K562 (cell line): ENCODE measurements around the gene DAZAP1. TPM values are rescaled to one million over a fixed set of nuclear protein-coding genes. Genes with fewer than 3 reads are reported as not detected.
A peak's percentile ranks its signal among the peaks of the same experiment; 100 is the strongest.

ENCODE experiments used
- BMI1 ChIP-seq: fragments of 150-350 bp; IDR thresholded peaks from 2 replicates; pipeline ENCODE4 v1.6.1; 2014; ENCODE audit warnings: low read length
- DIDO1 ChIP-seq: fragments of 450-650 bp; IDR thresholded peaks from 2 replicates; pipeline ENCODE4 v1.6.1; 2016; ENCODE audit warnings: low read depth, missing biosample characterization, missing genetic modification characterization
- GATAD2A ChIP-seq: fragments of 450-650 bp; IDR thresholded peaks from 2 replicates; pipeline ENCODE4 v1.6.1; 2017
- GTF2E2 ChIP-seq: fragments of 200-800 bp; sonication (Bioruptor generic); IDR thresholded peaks from 2 replicates; pipeline ENCODE4 v1.6.1; 2016; ENCODE audit warnings: missing genetic modification characterization, missing compliant biosample characterization
- L3MBTL2 ChIP-seq: fragments of 450-650 bp; IDR thresholded peaks from 2 replicates; pipeline ENCODE4 v1.6.1; 2016; ENCODE audit warnings: mild to moderate bottlenecking, moderate library complexity
- MXD1 ChIP-seq: fragments of 250-450 bp; sonication (Bioruptor Pico); IDR thresholded peaks from 2 replicates; pipeline ENCODE4 v1.8.0; 2021; ENCODE audit warnings: borderline replicate concordance, mild to moderate bottlenecking, moderate library complexity; ENCODE audit not compliant: poor library complexity, severe bottlenecking
- PRPF4 ChIP-seq: fragments of 200-400 bp; formaldehyde crosslinking; IDR thresholded peaks from one replicate; pipeline ENCODE4 v1.6.1; 2017; ENCODE audit warnings: low read length, low read depth, mild to moderate bottlenecking; ENCODE audit not compliant: insufficient read depth, poor library complexity, severe bottlenecking
- ZNF589 ChIP-seq: fragments of 200-800 bp; sonication (Bioruptor generic); IDR thresholded peaks from 2 replicates; pipeline ENCODE4 v1.6.1; 2016; ENCODE audit warnings: low read depth, missing genetic modification characterization, missing compliant biosample characterization
- polyA plus RNA-seq, 8 experiments: library from polyadenylated mRNA; depleted of rRNA in 4 of 8; stranded (reverse) in 5 of 8; unstranded in 3 of 8; fragments of >200 nt; fragmentation: Nextera tagmentation in 2 of 8; fragmentation: Illumina TruSeq in 1 of 8; extraction: Ambion mirVana in 2 of 8; extraction: Trizol in 1 of 8; gene quantifications; 2 replicates each; pipeline versions ENCODE4 v1.2.1 to v1.2.3, GENCODE V29; 2011 to 2014; ENCODE audit warnings: inconsistent platforms in 1 of 8, missing spikeins in 1 of 8
- total RNA-seq, 7 experiments: library from RNA; depleted of rRNA in 6 of 7; stranded (reverse); fragments of >200 nt in 6 of 7; fragmentation: Illumina TruSeq in 2 of 7; extraction: Trizol in 2 of 7; gene quantifications; 2 replicates each; pipeline versions ENCODE4 v1.2.1 to v1.2.3, GENCODE V29; 2011 to 2021; ENCODE audit warnings: low replicate concordance in 1 of 7
- TF ChIP-seq, protein P1 (sequence below): fragments of 250-450 bp; sonication (Bioruptor Pico); IDR thresholded peaks from 2 replicates; pipeline ENCODE4 v1.5.0; 2021; ENCODE audit warnings: mild to moderate bottlenecking, moderate library complexity
- TF ChIP-seq, protein P2 (sequence below): fragments of 250-450 bp; sonication (Bioruptor Pico); IDR thresholded peaks from 2 replicates; pipeline ENCODE4 v1.4.0; 2020; ENCODE audit warnings: mild to moderate bottlenecking
- TF ChIP-seq, protein P3 (sequence below): sonication (generic); formaldehyde crosslinking; IDR thresholded peaks from 2 replicates; pipeline ENCODE4 v1.9.0; 2022; ENCODE audit warnings: mild to moderate bottlenecking, missing genetic modification reagents

The DAZAP1 gene
- total and polyA plus RNA-seq, 9 of the 15 experiments (the other 6 are each of a cell fraction or from before 2014, with no cell fraction given), result 10.8 to 289 (median 142) TPM

DNA sequence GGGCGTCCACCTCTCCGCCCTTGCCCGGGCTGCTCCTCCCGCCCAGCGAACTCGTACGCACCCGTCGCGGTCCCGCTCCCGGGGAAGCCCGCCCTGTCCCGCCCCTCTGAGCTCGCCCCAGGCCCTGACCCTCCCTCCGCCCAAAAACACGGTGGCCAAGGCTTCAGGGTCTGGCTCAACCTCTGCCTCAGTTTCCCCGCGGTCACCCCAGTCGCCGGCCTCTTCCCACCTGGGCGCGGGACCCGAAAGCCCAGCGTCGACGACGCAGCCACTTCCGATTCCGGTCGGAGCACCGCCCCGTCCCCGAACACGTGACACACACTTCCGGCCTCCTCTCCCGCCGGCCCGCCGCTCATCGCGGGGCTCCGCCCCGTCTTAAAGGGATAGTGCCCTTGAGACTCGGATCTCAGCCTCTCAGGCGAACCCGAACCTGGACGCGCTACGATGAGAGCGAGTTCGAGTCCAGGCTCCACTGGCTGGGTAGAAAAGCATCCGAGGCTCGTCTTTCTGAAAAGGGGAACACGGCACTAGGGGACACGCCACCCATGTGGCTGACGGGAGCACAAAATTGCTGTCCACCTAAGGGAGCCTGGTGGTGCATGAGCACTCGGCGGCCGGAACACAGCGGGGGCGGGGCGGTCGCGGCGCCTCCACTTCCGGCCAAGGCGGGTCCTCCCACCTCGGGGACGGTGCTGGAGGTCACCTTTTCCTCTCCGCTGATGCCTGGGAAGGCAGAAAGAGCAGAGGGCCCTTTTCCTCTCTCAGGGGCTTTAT, 71.7 kb downstream of the DAZAP1 start, which contains the start of gene C19orf25 (continued):
- TF ChIP-seq, protein P1, sequence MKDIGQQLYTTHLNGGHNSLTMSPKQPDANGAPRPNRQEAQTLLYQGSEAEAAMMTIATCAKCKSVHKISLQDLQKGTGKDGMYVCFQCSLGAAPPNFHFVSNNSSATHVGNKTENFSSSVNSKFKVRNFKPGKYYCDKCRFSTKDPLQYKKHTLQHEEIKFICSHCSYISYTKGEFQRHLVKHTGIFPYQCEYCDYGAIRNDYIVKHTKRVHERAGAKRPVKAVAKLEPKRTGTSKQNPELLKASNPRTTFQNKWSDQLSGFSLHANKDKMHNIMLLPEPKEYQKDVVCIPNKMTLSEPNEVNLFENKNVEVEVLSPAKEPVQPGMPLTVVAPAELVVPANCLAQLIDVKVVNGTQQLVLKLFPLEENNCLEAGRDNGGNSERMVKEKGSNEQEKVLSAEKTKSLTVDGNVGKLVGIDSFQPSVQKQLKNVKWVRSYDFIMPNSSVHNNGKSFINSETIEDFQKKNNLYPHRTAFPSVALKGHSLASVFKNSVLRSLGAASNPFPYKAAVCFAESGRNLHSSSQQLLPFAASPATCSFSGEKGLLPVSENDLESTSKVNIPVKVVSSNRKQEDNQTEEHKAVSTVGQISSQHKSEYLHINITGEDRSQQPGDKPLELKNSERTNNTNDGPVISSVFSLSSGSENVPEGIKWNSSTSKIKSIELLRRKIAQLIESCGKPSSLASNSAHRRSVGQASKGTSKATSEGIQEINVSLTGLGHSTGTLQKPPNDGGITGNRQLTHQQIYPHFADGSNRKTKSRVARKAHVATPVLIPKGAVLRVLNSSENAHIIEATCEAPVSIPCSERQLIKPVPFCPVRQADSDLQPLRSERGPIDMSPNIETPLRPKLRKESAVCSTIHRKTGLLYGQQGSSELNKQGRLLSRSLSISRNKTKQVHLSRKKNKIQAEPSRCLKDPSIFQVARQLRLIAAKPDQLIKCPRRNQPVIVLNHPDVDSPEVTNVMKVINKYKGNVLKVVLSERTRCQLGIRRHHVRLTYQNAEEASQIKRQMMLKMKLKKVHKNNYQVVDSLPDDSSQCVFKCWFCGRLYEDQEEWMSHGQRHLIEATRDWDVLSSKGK (CRISPR knock-in tag), result no peak
- TF ChIP-seq ZNF589 (CRISPR knock-in tag) (no peak), DIDO1 (tag) (no peak), PRPF4 (no peak), L3MBTL2 (peak; percentile 88), GTF2E2 (0 out of 2 replicates have a peak, but pooled peaks have one; percentile 58), BMI1 (no peak), GATAD2A (no peak), MXD1 (no peak)
- TF ChIP-seq, protein P2, sequence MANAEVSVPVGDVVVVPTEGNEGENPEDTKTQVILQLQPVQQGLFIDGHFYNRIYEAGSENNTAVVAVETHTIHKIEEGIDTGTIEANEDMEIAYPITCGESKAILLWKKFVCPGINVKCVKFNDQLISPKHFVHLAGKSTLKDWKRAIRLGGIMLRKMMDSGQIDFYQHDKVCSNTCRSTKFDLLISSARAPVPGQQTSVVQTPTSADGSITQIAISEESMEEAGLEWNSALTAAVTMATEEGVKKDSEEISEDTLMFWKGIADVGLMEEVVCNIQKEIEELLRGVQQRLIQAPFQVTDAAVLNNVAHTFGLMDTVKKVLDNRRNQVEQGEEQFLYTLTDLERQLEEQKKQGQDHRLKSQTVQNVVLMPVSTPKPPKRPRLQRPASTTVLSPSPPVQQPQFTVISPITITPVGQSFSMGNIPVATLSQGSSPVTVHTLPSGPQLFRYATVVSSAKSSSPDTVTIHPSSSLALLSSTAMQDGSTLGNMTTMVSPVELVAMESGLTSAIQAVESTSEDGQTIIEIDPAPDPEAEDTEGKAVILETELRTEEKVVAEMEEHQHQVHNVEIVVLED (CRISPR knock-in tag), result peak; percentile 55
- TF ChIP-seq, protein P3, sequence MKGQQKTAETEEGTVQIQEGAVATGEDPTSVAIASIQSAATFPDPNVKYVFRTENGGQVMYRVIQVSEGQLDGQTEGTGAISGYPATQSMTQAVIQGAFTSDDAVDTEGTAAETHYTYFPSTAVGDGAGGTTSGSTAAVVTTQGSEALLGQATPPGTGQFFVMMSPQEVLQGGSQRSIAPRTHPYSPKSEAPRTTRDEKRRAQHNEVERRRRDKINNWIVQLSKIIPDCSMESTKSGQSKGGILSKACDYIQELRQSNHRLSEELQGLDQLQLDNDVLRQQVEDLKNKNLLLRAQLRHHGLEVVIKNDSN (CRISPR knock-in tag), result peak; percentile 97
